HG02970 (cell line): ENCODE measurements around the gene PCMTD2.
A peak's percentile ranks its signal among the peaks of the same experiment; 100 is the strongest.
"Not testable (repeated sequence)": the region's sequence is repeated elsewhere in the genome, so short reads cannot be mapped to it uniquely, and the experiment has no call there.

Source experiments
- ATAC-seq: cut with Tn5 transposase; IDR thresholded peaks from one replicate; pipeline ENCODE4 v1.9.1; 2021; ENCODE audit warnings: mild to moderate bottlenecking, moderate library complexity, moderate number of reproducible peaks; ENCODE audit not compliant: unreplicated experiment, low FRiP score

Gene PCMTD2

DNA sequence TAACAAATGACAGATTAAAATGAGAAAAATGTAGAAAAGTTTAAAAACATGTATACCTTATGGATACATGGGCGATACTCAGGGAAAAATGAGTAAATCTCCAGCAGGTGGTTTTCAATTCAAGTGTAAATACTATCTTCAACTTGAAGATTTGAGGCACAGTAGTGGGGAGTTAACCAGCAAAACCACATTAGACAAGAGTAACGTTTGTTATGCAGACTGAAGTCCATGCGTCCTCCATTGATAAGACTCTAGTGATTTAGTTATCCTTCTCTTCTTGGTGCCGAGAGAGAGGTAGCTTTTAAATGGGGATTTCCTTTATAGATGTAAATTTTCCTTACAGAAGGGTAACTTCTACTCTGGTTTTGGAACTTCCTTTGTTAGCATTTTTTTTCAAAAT, 28.1 kb downstream of the PCMTD2 start:
- ATAC-seq, result no peak

DNA sequence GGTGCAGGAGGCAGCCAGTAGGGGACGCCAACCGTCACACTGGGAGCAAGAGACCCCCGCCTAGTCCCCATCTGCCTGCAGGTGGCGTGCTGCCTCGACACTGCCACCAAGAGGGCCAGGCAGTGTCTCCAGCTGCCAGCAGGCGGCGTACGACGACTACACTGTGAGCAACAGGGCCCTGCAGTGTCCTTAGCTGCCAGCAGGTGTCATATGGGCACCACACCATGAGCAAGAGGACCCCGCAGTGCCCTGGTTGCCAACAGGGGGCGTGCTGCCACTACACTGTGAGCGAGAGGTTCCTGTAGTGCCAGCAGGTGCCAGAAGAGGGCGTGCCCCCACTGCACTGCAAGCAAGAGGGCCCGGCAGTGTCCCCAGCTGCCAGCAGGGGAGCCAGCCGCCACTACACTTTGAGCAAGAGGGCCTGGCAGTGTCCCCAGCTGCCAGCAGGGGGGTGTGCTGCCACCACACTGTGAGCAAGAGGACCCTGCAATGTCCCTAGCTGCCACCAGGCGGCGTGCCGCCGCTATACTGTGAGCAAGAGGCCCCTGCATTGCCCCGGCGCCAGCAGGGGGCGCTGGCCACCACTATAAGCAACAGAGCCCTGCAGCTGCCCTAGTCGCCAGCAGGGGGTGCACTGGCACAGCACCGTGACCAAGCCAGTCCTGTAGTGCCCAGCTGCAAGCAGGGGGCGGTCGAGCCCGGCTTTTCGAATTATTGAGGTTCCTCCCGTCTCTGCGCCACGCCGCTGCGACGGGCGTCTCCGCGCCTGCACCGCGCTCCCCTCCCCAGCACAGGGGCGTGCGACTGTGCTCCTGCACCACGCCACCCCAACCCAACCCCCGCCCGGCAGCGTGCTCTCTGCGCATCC, 30.3 kb downstream of the PCMTD2 start:
- peak; percentile 96 for ATAC-seq

DNA sequence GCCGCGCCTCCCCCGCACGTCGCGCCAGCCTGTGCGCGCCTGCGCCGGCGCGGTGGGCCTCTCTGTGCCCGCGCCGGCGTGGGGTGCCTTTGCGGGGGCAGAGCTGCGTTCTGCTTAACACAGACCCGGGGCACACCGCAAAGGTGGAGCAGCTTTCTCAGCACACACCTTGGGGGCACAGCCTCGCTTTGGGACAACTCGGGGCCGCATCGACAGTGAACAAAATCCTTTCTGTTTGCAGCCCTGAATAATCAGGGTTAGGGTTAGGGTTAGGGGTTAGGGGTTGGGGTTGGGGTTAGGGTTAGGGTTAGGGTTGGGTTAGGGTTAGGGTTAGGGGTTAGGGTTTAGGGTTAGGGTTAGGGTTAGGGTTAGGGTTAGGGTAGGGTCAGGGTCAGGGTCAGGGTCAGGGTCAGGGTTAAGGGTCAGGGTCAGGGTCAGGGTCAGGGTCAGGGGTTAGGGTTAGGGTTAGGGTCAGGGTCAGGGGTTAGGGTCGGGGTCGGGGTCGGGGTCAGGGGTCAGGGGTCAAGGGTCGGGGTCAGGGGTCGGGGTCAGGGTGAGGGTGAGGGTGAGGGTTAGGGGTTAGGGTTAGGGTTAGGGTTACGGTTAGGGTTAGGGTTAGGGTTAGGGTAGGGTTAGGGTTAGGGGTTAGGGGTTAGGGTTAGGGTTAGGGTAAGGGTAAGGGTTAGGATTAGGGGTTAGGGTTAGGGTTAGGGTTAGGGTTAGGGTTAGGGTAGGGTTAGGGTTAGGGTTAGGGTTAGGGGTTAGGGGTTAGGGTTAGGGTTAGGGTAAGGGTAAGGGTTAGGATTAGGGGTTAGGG, 31.1 kb downstream of the PCMTD2 start:
- ATAC-seq, result not testable (repeated sequence)

DNA sequence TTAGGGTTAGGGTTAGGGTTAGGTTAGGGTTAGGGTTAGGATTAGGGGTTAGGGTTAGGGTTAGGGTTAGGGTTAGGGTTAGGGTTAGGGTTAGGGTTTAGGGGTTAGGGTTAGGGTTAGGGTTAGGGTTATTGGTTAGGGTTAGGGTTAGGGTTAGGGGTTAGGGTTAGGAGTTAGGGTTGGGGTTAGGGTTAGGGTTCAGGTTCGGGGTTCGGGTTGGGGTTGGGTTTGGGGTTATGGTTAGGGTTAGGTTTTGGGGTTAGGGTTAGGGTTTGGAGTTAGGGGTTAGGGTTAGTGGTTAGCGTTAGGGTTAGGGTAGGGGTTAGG, 31.7 kb downstream of the PCMTD2 start:
- not testable (repeated sequence) for ATAC-seq

DNA sequence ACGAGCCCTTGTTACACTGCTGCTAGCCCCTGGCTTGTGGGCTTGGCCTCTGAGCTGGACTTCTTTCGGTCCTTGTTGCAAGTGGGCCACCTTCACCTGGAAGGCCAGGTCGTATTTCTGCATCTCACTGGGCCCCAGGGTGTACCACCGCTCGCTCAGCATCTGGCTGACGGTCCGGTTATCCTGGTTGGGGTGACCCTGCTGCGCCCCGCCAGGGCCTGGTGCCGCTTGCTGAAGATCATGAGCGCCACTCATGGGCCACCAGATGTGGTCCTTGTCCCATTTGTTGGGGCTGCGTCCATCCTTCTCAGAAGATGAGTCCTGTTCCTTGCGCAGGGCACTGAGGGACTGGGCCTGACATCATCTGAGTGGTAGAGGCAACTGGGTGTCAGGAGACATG, 36.6 kb downstream of the PCMTD2 start:
- ATAC-seq, result not testable (repeated sequence)

DNA sequence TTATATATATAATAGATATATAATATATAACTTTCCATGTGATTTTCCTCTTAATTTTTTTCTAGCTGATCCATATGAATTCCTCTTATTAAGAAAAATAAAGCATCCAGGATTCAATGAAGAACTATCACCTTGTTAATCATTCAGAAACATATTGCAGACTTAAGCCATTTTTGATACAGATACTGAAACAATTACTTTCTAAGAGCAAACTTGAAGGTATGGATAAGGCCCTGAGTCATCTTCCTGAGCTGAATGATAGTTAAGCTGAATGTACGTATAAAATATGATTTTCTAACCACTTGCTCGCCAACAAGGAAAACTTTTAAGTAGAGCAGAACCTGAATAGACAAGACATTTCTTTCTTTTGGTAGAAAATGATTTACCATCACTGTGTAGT, 47.5 kb downstream of the PCMTD2 start:
- not testable (repeated sequence) for ATAC-seq

DNA sequence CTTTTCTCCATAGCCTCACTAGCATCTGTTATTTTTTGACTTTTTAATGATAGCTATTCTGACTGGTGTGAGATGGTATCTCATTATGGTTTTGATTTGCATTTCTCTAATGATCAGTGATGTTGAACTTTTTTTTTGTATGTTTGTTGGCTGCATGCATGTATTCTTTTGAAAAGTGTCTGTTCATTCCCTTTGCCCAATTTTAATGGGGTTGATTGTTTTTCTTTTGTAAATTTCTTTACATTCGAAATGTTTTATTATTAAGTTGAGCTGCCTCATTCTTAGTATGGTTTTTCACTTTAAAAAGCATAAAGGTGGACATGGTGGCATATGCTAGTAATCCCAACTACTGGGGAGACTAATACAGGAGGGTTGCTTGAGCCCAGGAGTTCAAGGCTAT, 58.2 kb downstream of the PCMTD2 start:
- ATAC-seq, result not testable (repeated sequence)

DNA sequence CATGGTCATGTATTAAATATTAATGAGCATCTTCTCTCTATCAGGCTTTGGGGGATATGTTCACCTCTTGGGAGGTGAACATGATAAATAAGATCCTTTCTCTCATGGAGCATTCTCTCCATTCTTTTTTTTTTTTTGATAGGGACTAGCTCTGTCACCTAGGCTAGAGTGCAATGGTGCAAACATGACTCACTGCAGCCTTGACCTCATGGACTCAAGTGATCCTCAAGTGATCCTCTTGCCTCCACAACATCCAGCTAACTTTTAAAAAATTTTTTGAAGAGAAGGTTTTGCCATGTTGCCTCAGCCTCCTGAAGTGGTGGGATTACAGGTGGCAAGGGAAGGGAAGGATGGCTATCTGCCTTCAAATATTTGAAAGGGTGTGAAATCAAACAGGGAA, 59.8 kb downstream of the PCMTD2 start:
- not testable (repeated sequence) for ATAC-seq

DNA sequence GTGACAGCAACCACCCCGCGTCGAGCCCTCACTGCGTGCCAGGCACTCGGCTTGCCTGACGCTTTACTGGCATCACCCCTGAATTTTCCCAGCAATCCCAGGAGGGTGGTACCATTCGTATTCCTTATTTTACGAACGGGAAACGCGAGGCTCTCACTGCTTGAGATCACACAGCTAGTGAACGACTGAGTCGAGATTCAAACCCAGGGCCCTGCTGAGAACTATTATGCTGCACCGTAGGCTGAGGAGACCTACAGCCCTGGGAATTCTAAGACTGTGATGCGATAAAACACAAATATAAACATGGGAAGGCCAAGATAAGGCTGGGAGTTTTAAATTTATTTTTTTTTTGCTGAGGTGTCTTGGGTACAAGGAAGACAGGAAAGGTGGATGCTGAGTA, 60.3 kb downstream of the PCMTD2 start:
- not testable (repeated sequence) for ATAC-seq

DNA sequence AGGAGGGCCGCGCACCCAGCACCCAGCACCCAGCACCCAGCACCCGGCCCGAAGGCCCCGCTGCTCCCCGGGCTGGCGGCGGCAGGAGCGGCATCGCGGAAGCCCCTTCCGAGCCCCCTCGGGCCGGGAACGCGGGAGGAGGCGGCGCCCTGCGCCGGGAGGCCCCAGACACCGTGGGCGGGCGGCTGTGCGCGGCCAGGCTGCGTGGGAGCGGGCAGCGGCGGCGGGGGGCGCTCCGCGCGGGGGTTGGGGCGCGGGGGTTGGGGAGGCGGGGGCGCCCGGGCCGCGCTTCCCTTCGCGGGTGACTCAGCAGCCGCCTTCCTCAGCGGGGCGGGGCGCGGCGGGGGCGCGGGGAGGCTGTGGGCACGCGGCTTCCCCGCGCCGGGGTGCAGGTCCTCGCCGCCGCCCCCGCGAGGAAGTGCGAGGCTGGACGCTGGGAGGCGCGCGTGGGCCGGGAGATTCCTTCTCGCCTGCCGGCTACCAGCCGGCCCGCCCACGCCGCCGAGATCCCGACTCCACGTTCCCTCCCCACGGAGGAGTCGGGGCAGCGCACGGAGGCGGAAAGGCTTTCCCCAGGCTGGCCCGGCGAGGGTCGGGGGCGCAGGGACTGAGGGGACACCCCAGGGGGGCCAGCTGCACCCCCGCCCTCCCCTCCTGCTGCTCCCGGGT, 61.0 kb downstream of the PCMTD2 start:
- ATAC-seq, result not testable (repeated sequence)

DNA sequence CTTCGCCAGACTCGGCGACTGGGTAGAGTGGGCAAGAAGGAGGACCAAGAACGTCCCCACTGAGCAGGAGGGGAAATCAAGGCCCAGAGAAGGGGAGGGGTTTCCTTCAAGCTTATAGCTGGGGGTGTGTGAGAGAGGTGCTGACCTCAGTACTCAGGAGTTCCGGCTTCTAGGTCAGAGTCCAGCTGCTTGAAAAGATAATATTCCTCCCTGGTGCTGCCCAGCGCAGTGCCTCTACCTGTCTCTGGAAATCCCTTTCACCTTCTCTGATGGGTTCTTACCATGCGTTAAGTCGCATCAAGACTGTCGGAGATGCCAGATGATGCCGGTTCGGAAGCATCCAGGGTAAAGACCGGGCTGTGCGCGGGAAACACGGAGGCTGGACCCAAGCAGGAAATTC, 61.8 kb downstream of the PCMTD2 start:
- not testable (repeated sequence) for ATAC-seq

DNA sequence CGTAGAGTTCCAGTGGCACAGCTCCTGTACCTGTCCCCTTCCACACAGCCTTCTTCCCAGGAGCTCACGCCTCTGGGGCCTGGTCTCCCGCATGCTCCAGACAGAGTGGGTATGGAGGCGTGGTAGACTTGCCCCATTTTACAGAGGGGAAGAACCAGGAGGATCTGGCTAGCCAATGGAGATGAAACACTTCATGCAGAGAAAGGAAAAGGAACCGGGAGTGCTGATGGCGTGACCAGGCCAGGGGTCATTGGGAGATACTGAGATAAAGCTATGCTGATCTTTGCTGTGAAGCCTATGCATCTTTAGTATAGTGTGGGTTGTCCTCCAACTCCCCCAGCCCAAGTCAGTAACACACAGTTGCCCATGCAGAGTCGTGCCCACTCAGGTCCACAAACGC, 62.5 kb downstream of the PCMTD2 start:
- ATAC-seq, result not testable (repeated sequence)

DNA sequence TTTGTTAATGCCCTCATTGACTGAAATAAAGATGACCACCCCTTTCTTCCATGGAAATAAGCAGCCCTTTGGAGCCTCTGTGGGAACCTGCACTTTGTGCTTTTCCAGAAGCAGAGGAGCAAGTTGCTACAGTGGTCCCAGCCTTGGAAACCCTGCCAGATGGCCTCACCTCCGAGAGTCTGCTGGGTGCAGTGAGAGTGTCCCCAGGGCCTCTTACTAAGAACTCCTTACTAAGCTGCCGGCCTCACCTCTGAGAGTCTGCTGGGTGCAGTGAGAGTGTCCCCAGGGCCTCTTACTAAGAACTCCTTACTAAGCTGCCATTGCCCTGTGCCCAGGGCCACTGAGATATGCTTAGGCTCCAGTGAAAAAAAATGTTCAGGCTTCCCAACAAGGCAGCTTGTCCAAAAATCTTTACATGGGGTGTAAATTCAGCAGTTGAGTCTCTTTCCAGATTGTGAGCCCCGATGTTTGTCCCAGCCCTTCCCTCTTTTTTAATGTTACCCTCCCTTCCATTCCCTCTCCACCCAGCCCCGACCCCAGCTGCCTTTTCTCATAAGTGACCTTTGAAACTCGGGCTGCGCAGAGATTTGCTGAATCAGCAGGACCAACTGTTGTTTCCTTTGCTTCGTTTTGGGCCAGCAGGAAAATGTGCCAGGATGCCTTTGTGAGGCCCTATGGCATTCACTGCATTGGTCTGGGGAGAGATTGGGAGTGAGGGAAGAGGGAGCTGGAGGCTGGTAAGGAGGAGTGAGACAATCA, 66.7 kb downstream of the PCMTD2 start:
- ATAC-seq, result not testable (repeated sequence)
